ENCODE measurements around the gene SRPK1.

SRPK1 gene

GRCh38 chr6:35808688-35809087 is 112.2 kb downstream of the SRPK1 start:
- Histone ChIP-seq H3K4me1 (ENCODE audit: control insufficient read depth, low read depth, low read length) (no peaks in the 10 kb centered on the region), H3K36me3 (ENCODE audit: control insufficient read depth, low read depth, low read length) (no peaks in the 10 kb centered on the region), H3K27ac (ENCODE audit: low read length) (no peak overlapping the region)

GRCh38 chr6:35804996-35805736 is 115.7 kb downstream of the SRPK1 start, which contains the start of gene LHFPL5:
LHFPL5 (plus strand) TSS chr6:35805352; CDS start chr6:35805671, 319 bp downstream.
- peak within 1 kb of the TSS; percentile 51 for H3K4me3 ChIP-seq (ENCODE audit: low read length)

More at GRCh38 chr6:35808688-35809087, 112.2 kb downstream of the SRPK1 start:
- H3K9me3 ChIP-seq (ENCODE audit: control insufficient read depth, low read depth, low read length), result no peaks in the 10 kb centered on the region
- H3K27me3 ChIP-seq (ENCODE audit: control insufficient read depth, insufficient read depth, low read length), result no peaks in the 10 kb centered on the region
- no peak overlapping the region for H3K4me3 ChIP-seq (ENCODE audit: low read length)
- H3K9ac ChIP-seq (ENCODE audit: low read length), result no peak overlapping the region

GRCh38 chr6:35801148-35801547 is 119.8 kb downstream of the SRPK1 start:
- no peaks in the 10 kb centered on the region for H3K36me3 ChIP-seq (ENCODE audit: control insufficient read depth, low read depth, low read length)
- peaks cover 7% of the 10 kb centered on the region for H3K4me1 ChIP-seq (ENCODE audit: control insufficient read depth, low read depth, low read length)
- no peak overlapping the region for H3K4me3 ChIP-seq (ENCODE audit: low read length)
- H3K27me3 ChIP-seq (ENCODE audit: control insufficient read depth, insufficient read depth, low read length), result no peaks in the 10 kb centered on the region
- H3K27ac ChIP-seq (ENCODE audit: low read length), result no peak overlapping the region
- no peaks in the 10 kb centered on the region for H3K9me3 ChIP-seq (ENCODE audit: control insufficient read depth, low read depth, low read length)
- H3K9ac ChIP-seq (ENCODE audit: low read length), result no peak overlapping the region

More at GRCh38 chr6:35804996-35805736, 115.7 kb downstream of the SRPK1 start, which contains the start of gene LHFPL5:
- Histone ChIP-seq H3K27ac (ENCODE audit: low read length) (no peak within 1 kb of the TSS), H3K4me1 (ENCODE audit: control insufficient read depth, low read depth, low read length) (no peaks in the 10 kb centered on the region), H3K36me3 (ENCODE audit: control insufficient read depth, low read depth, low read length) (no peaks in the 10 kb centered on the region), H3K27me3 (ENCODE audit: control insufficient read depth, insufficient read depth, low read length) (no peaks in the 10 kb centered on the region), H3K9ac (ENCODE audit: low read length) (no peak within 1 kb of the TSS), H3K9me3 (ENCODE audit: control insufficient read depth, low read depth, low read length) (no peaks in the 10 kb centered on the region)

GRCh38 chr6:35798706-35799105 is 122.2 kb downstream of the SRPK1 start:
- no peaks in the 10 kb centered on the region for H3K27me3 ChIP-seq (ENCODE audit: control insufficient read depth, insufficient read depth, low read length)
- H3K9ac ChIP-seq (ENCODE audit: low read length), result no peak overlapping the region
- H3K9me3 ChIP-seq (ENCODE audit: control insufficient read depth, low read depth, low read length), result no peaks in the 10 kb centered on the region
- H3K4me1 ChIP-seq (ENCODE audit: control insufficient read depth, low read depth, low read length), result peaks cover 7% of the 10 kb centered on the region
- H3K36me3 ChIP-seq (ENCODE audit: control insufficient read depth, low read depth, low read length), result no peaks in the 10 kb centered on the region
- H3K4me3 ChIP-seq (ENCODE audit: low read length), result no peak overlapping the region
- no peak overlapping the region for H3K27ac ChIP-seq (ENCODE audit: low read length)

DNA sequence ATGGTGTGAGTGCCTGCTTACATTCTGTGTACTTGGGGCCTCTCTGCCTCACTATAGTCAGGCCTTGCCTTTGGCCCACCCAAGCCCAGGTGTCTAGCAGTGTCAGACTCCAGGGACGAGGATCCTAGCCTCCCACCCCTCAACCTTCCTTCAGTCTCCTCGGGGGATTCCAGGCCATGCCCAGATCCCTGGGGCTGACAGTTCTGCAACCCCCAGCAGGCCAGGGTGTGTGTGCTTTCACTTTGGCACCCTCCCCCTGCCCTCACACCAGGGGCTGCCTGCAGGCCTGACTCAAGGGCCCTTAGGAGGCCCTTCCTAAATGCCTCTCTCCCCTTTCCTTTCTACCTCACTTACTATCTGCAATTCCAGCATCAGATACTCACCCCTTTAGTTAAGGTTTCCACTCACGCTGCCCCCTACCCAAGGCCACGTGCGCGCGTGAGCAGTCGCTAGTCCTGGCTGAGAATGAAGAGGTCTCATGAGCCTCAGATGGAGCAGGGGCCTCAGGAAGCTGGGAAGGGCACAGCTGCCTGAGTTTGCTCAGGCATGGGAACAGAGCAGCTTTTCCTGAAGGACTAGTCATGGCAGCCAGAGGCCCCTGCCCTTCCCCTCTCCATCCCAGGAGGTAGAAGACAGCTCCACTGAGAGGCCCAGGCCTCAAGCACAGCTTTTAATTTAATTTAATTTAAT is 122.9 kb downstream of the SRPK1 start:
- H3K9me3 ChIP-seq (ENCODE audit: control insufficient read depth, low read depth, low read length), result no peaks in the 10 kb centered on the region
- H3K4me1 ChIP-seq (ENCODE audit: control insufficient read depth, low read depth, low read length), result peaks cover 7% of the 10 kb centered on the region
- no peak overlapping the region for H3K9ac ChIP-seq (ENCODE audit: low read length)
- no peak overlapping the region for H3K27ac ChIP-seq (ENCODE audit: low read length)
- no peak overlapping the region for H3K4me3 ChIP-seq (ENCODE audit: low read length)
- H3K36me3 ChIP-seq (ENCODE audit: control insufficient read depth, low read depth, low read length), result no peaks in the 10 kb centered on the region
- no peaks in the 10 kb centered on the region for H3K27me3 ChIP-seq (ENCODE audit: control insufficient read depth, insufficient read depth, low read length)

DNA sequence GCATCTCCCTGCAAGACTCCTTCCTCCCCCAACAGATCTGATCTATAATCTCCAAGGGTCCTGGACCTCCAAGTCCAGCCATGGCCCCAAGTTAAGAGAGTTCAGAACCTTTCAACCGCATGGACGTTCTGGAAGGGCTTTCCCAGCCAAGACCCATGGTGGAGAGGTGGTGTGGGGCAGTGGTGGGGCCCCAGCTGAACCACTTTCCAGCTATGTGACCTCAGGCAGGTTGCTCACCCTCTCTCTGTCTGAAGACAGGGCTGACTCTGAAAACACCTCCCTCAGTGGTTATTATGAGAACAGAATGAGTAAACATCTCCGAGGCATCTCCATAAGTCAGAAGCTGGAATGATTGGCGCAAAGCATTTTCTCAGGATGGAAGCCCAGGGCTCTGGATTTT is 124.7 kb downstream of the SRPK1 start:
- no peak overlapping the region for H3K27ac ChIP-seq (ENCODE audit: low read length)
- no peak overlapping the region for H3K9ac ChIP-seq (ENCODE audit: low read length)
- H3K27me3 ChIP-seq (ENCODE audit: control insufficient read depth, insufficient read depth, low read length), result no peaks in the 10 kb centered on the region
- H3K9me3 ChIP-seq (ENCODE audit: control insufficient read depth, low read depth, low read length), result no peaks in the 10 kb centered on the region
- H3K4me3 ChIP-seq (ENCODE audit: low read length), result no peak overlapping the region
- H3K36me3 ChIP-seq (ENCODE audit: control insufficient read depth, low read depth, low read length), result no peaks in the 10 kb centered on the region
- H3K4me1 ChIP-seq (ENCODE audit: control insufficient read depth, low read depth, low read length), result peaks cover 7% of the 10 kb centered on the region

GRCh38 chr6:35795453-35796071 is 125.3 kb downstream of the SRPK1 start:
- H3K27ac ChIP-seq (ENCODE audit: low read length), result no peak overlapping the region
- H3K9ac ChIP-seq (ENCODE audit: low read length), result no peak overlapping the region
- H3K4me3 ChIP-seq (ENCODE audit: low read length), result no peak overlapping the region
- H3K9me3 ChIP-seq (ENCODE audit: control insufficient read depth, low read depth, low read length), result no peaks in the 10 kb centered on the region
- no peaks in the 10 kb centered on the region for H3K27me3 ChIP-seq (ENCODE audit: control insufficient read depth, insufficient read depth, low read length)
- H3K4me1 ChIP-seq (ENCODE audit: control insufficient read depth, low read depth, low read length), result peaks cover 7% of the 10 kb centered on the region
- no peaks in the 10 kb centered on the region for H3K36me3 ChIP-seq (ENCODE audit: control insufficient read depth, low read depth, low read length)

DNA sequence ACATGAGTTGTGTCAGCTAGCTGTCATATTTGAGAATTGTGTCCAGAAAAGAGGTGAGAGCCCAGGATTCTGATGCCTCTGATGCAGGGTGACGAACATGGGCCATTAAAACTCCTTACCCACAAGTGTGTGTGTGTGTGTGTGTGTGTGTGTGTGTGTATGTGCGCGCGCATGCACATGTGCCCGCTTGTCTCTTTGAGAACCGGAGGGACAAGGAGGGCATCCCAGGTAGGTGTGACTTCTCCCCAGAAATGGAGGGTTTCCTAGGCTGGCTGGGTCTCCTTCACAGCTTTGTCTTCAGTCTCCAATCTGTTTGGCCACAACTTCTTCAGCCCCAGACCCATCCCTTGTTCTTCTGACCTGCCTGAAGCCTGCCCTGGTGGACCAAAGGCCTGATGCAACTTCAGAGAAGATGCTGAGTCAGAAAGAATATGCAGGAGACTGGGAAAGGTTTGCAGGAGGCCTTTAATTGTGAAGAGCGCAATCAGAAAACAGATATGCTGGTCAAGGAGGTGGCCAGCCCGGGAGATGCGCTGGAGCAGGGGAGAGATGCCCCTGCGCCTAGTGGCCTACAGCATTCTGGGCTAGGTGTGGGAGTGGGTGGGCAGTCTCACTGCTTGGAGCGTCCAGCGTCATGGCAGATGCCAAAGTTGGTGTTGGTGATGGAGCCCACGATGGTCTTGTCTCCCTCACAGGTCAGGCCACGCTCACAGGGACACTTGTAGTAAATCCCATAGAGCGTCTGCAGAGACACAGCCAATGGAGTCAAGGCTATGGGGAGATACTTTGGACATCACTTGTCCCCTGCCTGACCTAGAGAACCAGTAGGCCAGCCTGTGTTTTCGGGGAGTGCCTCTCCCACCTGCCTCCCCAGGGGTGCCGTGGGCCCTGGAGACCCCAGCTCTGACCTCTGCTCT is 126.1 kb downstream of the SRPK1 start:
- H3K27ac ChIP-seq (ENCODE audit: low read length), result no peak overlapping the region
- no peaks in the 10 kb centered on the region for H3K36me3 ChIP-seq (ENCODE audit: control insufficient read depth, low read depth, low read length)
- H3K9me3 ChIP-seq (ENCODE audit: control insufficient read depth, low read depth, low read length), result no peaks in the 10 kb centered on the region
- no peak overlapping the region for H3K4me3 ChIP-seq (ENCODE audit: low read length)
- H3K4me1 ChIP-seq (ENCODE audit: control insufficient read depth, low read depth, low read length), result peaks cover 7% of the 10 kb centered on the region
- no peaks in the 10 kb centered on the region for H3K27me3 ChIP-seq (ENCODE audit: control insufficient read depth, insufficient read depth, low read length)
- H3K9ac ChIP-seq (ENCODE audit: low read length), result no peak overlapping the region

GRCh38 chr6:35790683-35791082 is 130.2 kb downstream of the SRPK1 start:
- H3K4me1 ChIP-seq (ENCODE audit: control insufficient read depth, low read depth, low read length), result no peaks in the 10 kb centered on the region
- no peaks in the 10 kb centered on the region for H3K9me3 ChIP-seq (ENCODE audit: control insufficient read depth, low read depth, low read length)
- no peak overlapping the region for H3K27ac ChIP-seq (ENCODE audit: low read length)
- no peaks in the 10 kb centered on the region for H3K36me3 ChIP-seq (ENCODE audit: control insufficient read depth, low read depth, low read length)
- H3K9ac ChIP-seq (ENCODE audit: low read length), result no peak overlapping the region
- no peaks in the 10 kb centered on the region for H3K27me3 ChIP-seq (ENCODE audit: control insufficient read depth, insufficient read depth, low read length)
- no peak overlapping the region for H3K4me3 ChIP-seq (ENCODE audit: low read length)

- H3K4me3 ChIP-seq (ENCODE audit: low read length), result no peak overlapping the region
- H3K27ac ChIP-seq (ENCODE audit: low read length), result no peak overlapping the region
- no peaks in the 10 kb centered on the region for H3K4me1 ChIP-seq (ENCODE audit: control insufficient read depth, low read depth, low read length)
- H3K9me3 ChIP-seq (ENCODE audit: control insufficient read depth, low read depth, low read length), result no peaks in the 10 kb centered on the region
- H3K36me3 ChIP-seq (ENCODE audit: control insufficient read depth, low read depth, low read length), result no peaks in the 10 kb centered on the region
- no peak overlapping the region for H3K9ac ChIP-seq (ENCODE audit: low read length)
- no peaks in the 10 kb centered on the region for H3K27me3 ChIP-seq (ENCODE audit: control insufficient read depth, insufficient read depth, low read length)
Observed at GRCh38 chr6:35788423-35788982, 132.4 kb downstream of the SRPK1 start.

Measured in iPS-18a (cell line).